Neural progenitor cell (in vitro differentiated cells): ENCODE data around the gene SNX25.

ENCODE experiments used
- CTCF ChIP-seq: fragments of 200-600 bp; sonication (generic); IDR thresholded peaks from 2 replicates; pipeline ENCODE4 v1.5.1; 2017; ENCODE audit warnings: antibody characterized with exemption, mild to moderate bottlenecking
- EZH2 ChIP-seq: fragments of 200-600 bp; sonication (generic); IDR thresholded peaks from 2 replicates; pipeline ENCODE4 v1.6.1; 2017; ENCODE audit warnings: antibody characterized with exemption, mild to moderate bottlenecking, moderate library complexity

- TF ChIP-seq CTCF (no peak), EZH2 (no peak)
These were observed 76.4 kb downstream of the SNX25 start for GRCh38 chr4:185285632-185286393.
